K562 (cell line): ENCODE data around the gene STRN3. TPM values are rescaled to one million over a fixed set of nuclear protein-coding genes. Genes with fewer than 3 reads are reported as not detected.

Experiments
- ATAC-seq: fragments of 200-7000 bp; cut with Tn5 transposase; 3 replicates; pipeline ENCODE4 v1.9.1; 2020; ENCODE audit warnings: moderate library complexity
- BruUV-seq: library from RNA; stranded (reverse); fragments of 400-500 nt; replicated peaks from 2 replicates; lab custom pipeline; 2021; lab: Mats Ljungman, UMichigan
- CTCF ChIA-PET: fragments of 300-600 bp; formaldehyde crosslinking; extraction: SDS; loops from one replicate; lab custom pipeline; 2021; ENCODE audit warnings: low intra/inter-chr PET ratio; lab: Yijun Ruan, JAX
- POLR2A ChIA-PET: fragments of 300-600, 350-650 bp; sonication (Branson Sonifier 250); formaldehyde crosslinking; extraction: SDS; loops from one replicate; lab custom pipeline; 2021; ENCODE audit warnings: antibody characterized with exemption, inconsistent platforms; lab: Yijun Ruan, JAX
- DNase-seq, 4 experiments: peaks; one replicate each; pipeline versions ENCODE4 v3.0.0 to v3.0.0-alpha.2; 2011 to 2018; ENCODE audit warnings: low spot score in 3 of 4, mixed read lengths in 3 of 4; ENCODE audit errors: extremely low read depth in 1 of 4
- FAIRE-seq: peaks from 2 replicates; lab custom pipeline; 2011; peaks lifted over from hg19 to GRCh38; lab: Jason Lieb, UNC
- H2AFZ ChIP-seq: 2 replicates; pipeline ENCODE4 v1.6.0; 2011; ENCODE audit warnings: low read depth, low read length, control low read depth, inconsistent platforms
- H3K27ac ChIP-seq: fragments of 200-600 bp; 3 replicates; pipeline ENCODE4 v1.8.0; 2011; ENCODE audit warnings: low read depth, mild to moderate bottlenecking, control low read depth, inconsistent platforms, low read length, moderate library complexity, mixed read lengths; ENCODE audit errors: extremely low read depth
- H3K27me3 ChIP-seq, 2 experiments: fragments of 300-600 bp in 1 of 2; 2 replicates in 1 of 2; 3 replicates in 1 of 2; pipeline versions ENCODE4 v1.6.0 to v1.8.0; 2011; ENCODE audit warnings: inconsistent platforms in 2 of 2, low read length in 2 of 2, mild to moderate bottlenecking in 1 of 2, mixed read lengths in 1 of 2, moderate library complexity in 1 of 2; ENCODE audit not compliant: control insufficient read depth in 2 of 2, insufficient read depth in 2 of 2
- H3K36me3 ChIP-seq: fragments of 300-600 bp; 3 replicates; pipeline ENCODE4 v1.8.0; 2011; ENCODE audit warnings: mild to moderate bottlenecking, low read length, inconsistent platforms; ENCODE audit not compliant: control insufficient read depth, insufficient read depth
- H3K4me1 ChIP-seq, 2 experiments: fragments of 200-600 bp in 1 of 2; replicated peaks in 1 of 2; 2 replicates in 1 of 2; 3 replicates in 1 of 2; pipeline versions ENCODE4 v1.5.1 to v1.8.0; 2011; ENCODE audit warnings: inconsistent platforms in 2 of 2, low read length in 2 of 2, mild to moderate bottlenecking in 1 of 2, mixed read lengths in 1 of 2, moderate library complexity in 1 of 2; ENCODE audit not compliant: control insufficient read depth in 2 of 2, insufficient read depth in 2 of 2
- H3K4me2 ChIP-seq: 2 replicates; pipeline ENCODE4 v1.6.1; 2011; ENCODE audit warnings: low read length, control low read depth, inconsistent platforms, mixed read lengths; ENCODE audit not compliant: insufficient read depth
- H3K4me3 ChIP-seq: fragments of 200-600 bp; sonication (generic), shearing (Covaris generic); 2 replicates; pipeline ENCODE4 v1.5.1; 2016; ENCODE audit warnings: control low read depth, inconsistent platforms
- H3K79me2 ChIP-seq: fragments of 200-600 bp; 3 replicates; pipeline ENCODE4 v1.8.0; 2011; ENCODE audit warnings: low read length, inconsistent platforms; ENCODE audit not compliant: control insufficient read depth, insufficient read depth
- H3K9ac ChIP-seq, 2 experiments: 2 replicates each; pipeline versions ENCODE4 v1.6.0 to v1.6.1; 2011; ENCODE audit warnings: low read depth in 2 of 2, low read length in 2 of 2, control low read depth in 1 of 2, inconsistent platforms in 1 of 2, mild to moderate bottlenecking in 1 of 2, mixed read lengths in 1 of 2; ENCODE audit not compliant: insufficient read depth in 1 of 2
- H3K9me1 ChIP-seq: one replicate; pipeline ENCODE4 v1.6.0; 2011; ENCODE audit warnings: inconsistent platforms, mild to moderate bottlenecking, low read length, moderate library complexity; ENCODE audit not compliant: control insufficient read depth, insufficient read depth
- H3K9me3 ChIP-seq: replicated peaks from 2 replicates; pipeline ENCODE4 v1.5.1; 2011; ENCODE audit warnings: low read depth, low read length, inconsistent platforms; ENCODE audit not compliant: control insufficient read depth, insufficient read depth
- H4K20me1 ChIP-seq: replicated peaks from 2 replicates; pipeline ENCODE4 v1.6.1; 2011; ENCODE audit warnings: low read length, inconsistent platforms, mixed read lengths; ENCODE audit not compliant: control insufficient read depth, insufficient read depth
- ARID3A ChIP-seq: IDR thresholded peaks from 2 replicates; pipeline ENCODE4 v1.6.1; 2012; ENCODE audit warnings: low read depth, low read length, improper control_type of control experiment, borderline replicate concordance
- CBX1 ChIP-seq: sonication (generic); IDR thresholded peaks from 2 replicates; pipeline ENCODE4 v1.6.1; 2016; ENCODE audit warnings: antibody characterized with exemption, low read depth, mild to moderate bottlenecking
- GABPB2 ChIP-seq: fragments of 250-450 bp; sonication (Bioruptor Pico); conservative IDR thresholded peaks from 2 replicates; pipeline ENCODE4 v1.5.1; 2021; ENCODE audit warnings: mild to moderate bottlenecking
- GATAD2A ChIP-seq: fragments of 450-650 bp; IDR thresholded peaks from 2 replicates; pipeline ENCODE4 v1.6.1; 2017
- SAFB2 ChIP-seq: fragments of 200-400 bp; formaldehyde crosslinking; IDR thresholded peaks from 2 replicates; pipeline ENCODE4 v1.6.1; 2018; ENCODE audit warnings: borderline replicate concordance, low read length, low read depth, moderate library complexity; ENCODE audit not compliant: severe bottlenecking
- TSHZ1 ChIP-seq: fragments of 250-450 bp; sonication (Bioruptor Pico); IDR thresholded peaks from 2 replicates; pipeline ENCODE4 v1.4.0; 2020; ENCODE audit warnings: mild to moderate bottlenecking, moderate library complexity
- ZNF175 ChIP-seq: fragments of 200-800 bp; sonication (Bioruptor generic); IDR thresholded peaks from 2 replicates; pipeline ENCODE4 v1.6.1; 2016; ENCODE audit warnings: low read depth, mild to moderate bottlenecking, missing genetic modification characterization, missing compliant biosample characterization
- ZNF274 ChIP-seq: IDR thresholded peaks from 2 replicates; pipeline ENCODE4 v1.6.1; 2011; ENCODE audit warnings: low read depth, mild to moderate bottlenecking, low read length, moderate library complexity, borderline replicate concordance
- WGBS: fragments of 100-300 bp; shearing (Covaris generic); methylation state at CpG from one replicate; pipeline ENCODE4 v1.1.6; 2016; ENCODE audit warnings: low coverage, mixed read lengths; ENCODE audit not compliant: insufficient coverage; ENCODE audit errors: missing lambda C conversion rate; 5-methylcytosine and 5-hydroxymethylcytosine counted together
- in situ Hi-C: fragments of 300-500 bp; cut with MboI; formaldehyde crosslinking; loops from 4 replicates; pipeline ENCODE4 v1.15.0; 2018; ENCODE audit warnings: inconsistent platforms, mixed read lengths
- intact Hi-C: fragments of 100-400 bp; cut with micrococcal nuclease; formaldehyde crosslinking; loops from 2 replicates; pipeline ENCODE4 v1.14.2; 2022
- polyA plus RNA-seq, 8 experiments: library from polyadenylated mRNA; depleted of rRNA in 4 of 8; stranded (reverse) in 5 of 8; unstranded in 3 of 8; fragments of >200 nt; fragmentation: Nextera tagmentation in 2 of 8; fragmentation: Illumina TruSeq in 1 of 8; extraction: Ambion mirVana in 2 of 8; extraction: Trizol in 1 of 8; gene quantifications; 2 replicates each; pipeline versions ENCODE4 v1.2.1 to v1.2.3, GENCODE V29; 2011 to 2014; ENCODE audit warnings: inconsistent platforms in 1 of 8, missing spikeins in 1 of 8
- total RNA-seq, 7 experiments: library from RNA; depleted of rRNA in 6 of 7; stranded (reverse); fragments of >200 nt in 6 of 7; fragmentation: Illumina TruSeq in 2 of 7; extraction: Trizol in 2 of 7; gene quantifications; 2 replicates each; pipeline versions ENCODE4 v1.2.1 to v1.2.3, GENCODE V29; 2011 to 2021; ENCODE audit warnings: low replicate concordance in 1 of 7
- TF ChIP-seq, protein P1 (sequence below): fragments of 200-400 bp; formaldehyde crosslinking; IDR thresholded peaks from 2 replicates; pipeline ENCODE4 v1.6.1; 2017; ENCODE audit warnings: mild to moderate bottlenecking, low read depth, low read length, moderate library complexity
- TF ChIP-seq, protein P2 (sequence below): fragments of 200-800 bp; sonication (Bioruptor generic); IDR thresholded peaks from 2 replicates; pipeline ENCODE4 v1.6.1; 2017; ENCODE audit warnings: missing genetic modification characterization, missing compliant biosample characterization

Gene STRN3
- total and polyA plus RNA-seq, 9 of the 15 experiments (the other 6 are each of a cell fraction or from before 2014, with no cell fraction given), result 5.9 to 29.1 (median 16.0) TPM

- TF ChIP-seq SAFB2, result no peak
- TF ChIP-seq, protein P1, sequence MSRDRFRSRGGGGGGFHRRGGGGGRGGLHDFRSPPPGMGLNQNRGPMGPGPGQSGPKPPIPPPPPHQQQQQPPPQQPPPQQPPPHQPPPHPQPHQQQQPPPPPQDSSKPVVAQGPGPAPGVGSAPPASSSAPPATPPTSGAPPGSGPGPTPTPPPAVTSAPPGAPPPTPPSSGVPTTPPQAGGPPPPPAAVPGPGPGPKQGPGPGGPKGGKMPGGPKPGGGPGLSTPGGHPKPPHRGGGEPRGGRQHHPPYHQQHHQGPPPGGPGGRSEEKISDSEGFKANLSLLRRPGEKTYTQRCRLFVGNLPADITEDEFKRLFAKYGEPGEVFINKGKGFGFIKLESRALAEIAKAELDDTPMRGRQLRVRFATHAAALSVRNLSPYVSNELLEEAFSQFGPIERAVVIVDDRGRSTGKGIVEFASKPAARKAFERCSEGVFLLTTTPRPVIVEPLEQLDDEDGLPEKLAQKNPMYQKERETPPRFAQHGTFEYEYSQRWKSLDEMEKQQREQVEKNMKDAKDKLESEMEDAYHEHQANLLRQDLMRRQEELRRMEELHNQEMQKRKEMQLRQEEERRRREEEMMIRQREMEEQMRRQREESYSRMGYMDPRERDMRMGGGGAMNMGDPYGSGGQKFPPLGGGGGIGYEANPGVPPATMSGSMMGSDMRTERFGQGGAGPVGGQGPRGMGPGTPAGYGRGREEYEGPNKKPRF, result no peak
Measured at GRCh38 chr14:30974628-30975027, 51.6 kb downstream of the STRN3 start (continued).

GRCh38 chr14:30972882-30973582 lies 53.1 kb downstream of the STRN3 start:
- H3K36me3 ChIP-seq, result no peaks in the 10 kb centered on the region; the same call in 2 of the 3 replicates
- BruUV-seq, result no TSS peak
- ChIA-PET CTCF (no interaction called here), POLR2A (interaction anchor here (0.7 kb wide), 1 partner anchor 13 kb away, joined by 3 read pairs; no protein-coding TSS in a partner anchor)
- no peak overlapping the region for H3K4me3 ChIP-seq
- H3K9ac ChIP-seq, result no peak overlapping the region
- H2AFZ ChIP-seq, result no peak overlapping the region
- H3K4me2 ChIP-seq, result no peak overlapping the region
- 81% methylated on average over 5 of the region's 7 CpGs for WGBS
- ATAC-seq (no peak), DNase-seq (no peak), FAIRE-seq (no peak)
- H3K27me3 ChIP-seq, result no peaks in the 10 kb centered on the region
- H3K4me1 ChIP-seq, result peaks cover 0 to 4% of the 10 kb centered on the region in 2 experiments; a peak in 2 of 5 replicates
- intact Hi-C loops, result no loop called here
- no peaks in the 10 kb centered on the region for H3K9me1 ChIP-seq
- in situ Hi-C loops, result no loop called here
- H3K79me2 ChIP-seq, result peaks cover 100% of the 10 kb centered on the region
- no peaks in the 10 kb centered on the region; the same call in 1 of the 2 replicates for H4K20me1 ChIP-seq
- H3K27ac ChIP-seq, result no peak overlapping the region
- H3K9me3 ChIP-seq, result no peaks in the 10 kb centered on the region
- TF ChIP-seq GABPB2 (CRISPR knock-in tag) (no peak), CBX1 (no peak), GATAD2A (no peak), ZNF175 (CRISPR knock-in tag) (no peak), ARID3A (no peak), ZNF274 (no peak), TSHZ1 (no peak)
- TF ChIP-seq, protein P2, sequence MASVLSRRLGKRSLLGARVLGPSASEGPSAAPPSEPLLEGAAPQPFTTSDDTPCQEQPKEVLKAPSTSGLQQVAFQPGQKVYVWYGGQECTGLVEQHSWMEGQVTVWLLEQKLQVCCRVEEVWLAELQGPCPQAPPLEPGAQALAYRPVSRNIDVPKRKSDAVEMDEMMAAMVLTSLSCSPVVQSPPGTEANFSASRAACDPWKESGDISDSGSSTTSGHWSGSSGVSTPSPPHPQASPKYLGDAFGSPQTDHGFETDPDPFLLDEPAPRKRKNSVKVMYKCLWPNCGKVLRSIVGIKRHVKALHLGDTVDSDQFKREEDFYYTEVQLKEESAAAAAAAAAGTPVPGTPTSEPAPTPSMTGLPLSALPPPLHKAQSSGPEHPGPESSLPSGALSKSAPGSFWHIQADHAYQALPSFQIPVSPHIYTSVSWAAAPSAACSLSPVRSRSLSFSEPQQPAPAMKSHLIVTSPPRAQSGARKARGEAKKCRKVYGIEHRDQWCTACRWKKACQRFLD (CRISPR knock-in tag), result no peak
